Ascending aorta (tissue), 2 donors: ENCODE data around the gene GPR37L1. TPM values are rescaled to one million over a fixed set of nuclear protein-coding genes. Genes with fewer than 3 reads are reported as not detected.

Experiments
- DNase-seq, 2 donors: peaks; one replicate each; pipeline ENCODE4 v3.0.0-alpha.2; 2019; ENCODE audit warnings: low spot score in 2 of 2
- H3K27ac ChIP-seq, 2 donors: fragments of 200-600 bp; sonication (generic); one replicate each; pipeline ENCODE4 v1.5.1; 2016 to 2017; ENCODE audit warnings: mild to moderate bottlenecking in 1 of 2
- H3K27me3 ChIP-seq: fragments of 200-600 bp; sonication (generic); one replicate; pipeline ENCODE4 v1.5.1; 2017
- H3K36me3 ChIP-seq, 2 donors: fragments of 200-600 bp; sonication (generic); one replicate each; pipeline ENCODE4 v1.5.1; 2016
- H3K4me1 ChIP-seq, 2 donors: fragments of 200-600 bp; sonication (generic); one replicate each; pipeline ENCODE4 v1.5.1; 2016 to 2017; ENCODE audit warnings: mild to moderate bottlenecking in 1 of 2
- H3K4me3 ChIP-seq, 2 donors: fragments of 200-600 bp; sonication (generic); one replicate each; pipeline ENCODE4 v1.5.1; 2016 to 2017; ENCODE audit warnings: mild to moderate bottlenecking in 1 of 2
- H3K9me3 ChIP-seq, 2 donors: fragments of 200-600 bp; sonication (generic); one replicate each; pipeline ENCODE4 v1.5.1; 2016
- CTCF ChIP-seq, 3 experiments: fragments of 200-600 bp in 2 of 3; fragments of 450-650 bp in 1 of 3; sonication (generic) in 2 of 3; IDR thresholded peaks; one replicate each; pipeline ENCODE4 v1.5.1; 2016 to 2019; ENCODE audit warnings: antibody characterized with exemption in 3 of 3, mild to moderate bottlenecking in 1 of 3, moderate library complexity in 1 of 3
- intact Hi-C: fragments of 100-400 bp; cut with DNase I; formaldehyde crosslinking; loops from one replicate; pipeline ENCODE4 v1.15.1; 2023
- total RNA-seq: library from RNA; depleted of rRNA; stranded (reverse); fragments of >200 nt; gene quantifications from one replicate; pipeline ENCODE4 v1.1.0, GENCODE V29; 2016

GPR37L1 gene
- total RNA-seq, 1 donor from 2014 or later: not detected

GRCh38 chr1:202123336-202123813 is 658 bp downstream of the GPR37L1 start:
- Histone ChIP-seq H3K4me3 (no peak overlapping the region), H3K4me1 (no peaks in the 10 kb centered on the region), H3K27ac (no peak overlapping the region), H3K36me3 (no peaks in the 10 kb centered on the region), H3K27me3 (no peaks in the 10 kb centered on the region), H3K9me3 (no peaks in the 10 kb centered on the region)
- no peak for TF ChIP-seq CTCF (IDR thresholded peaks at IDR 0.05)
- intact Hi-C loops: no loop called here
- no peak for DNase-seq

DNA sequence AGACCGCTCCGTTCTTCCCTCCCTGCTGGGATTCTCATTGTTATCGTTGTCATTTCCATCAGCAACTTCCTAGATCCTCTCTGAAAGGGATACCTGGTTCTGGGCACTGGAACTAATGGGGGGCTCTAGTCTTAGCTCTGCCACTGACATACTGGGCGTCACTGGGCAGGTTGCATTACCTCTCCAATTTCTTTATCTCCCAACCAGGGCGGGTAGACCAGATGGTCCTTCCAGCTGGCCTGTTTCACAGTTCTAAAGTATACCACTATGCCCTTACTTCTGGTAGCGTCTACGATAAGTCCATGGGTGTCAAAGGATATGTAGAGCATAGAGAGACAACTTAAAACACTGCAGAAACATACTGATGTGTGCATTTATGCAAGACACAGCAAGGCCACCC is 1.4 kb downstream of the GPR37L1 start:
- H3K36me3 ChIP-seq: no peaks in the 10 kb centered on the region
- intact Hi-C loops: no loop called here
- H3K4me1 ChIP-seq: no peaks in the 10 kb centered on the region
- no peak for DNase-seq
- H3K9me3 ChIP-seq: no peaks in the 10 kb centered on the region
- H3K27ac ChIP-seq: no peak overlapping the region
- TF ChIP-seq CTCF (IDR thresholded peaks at IDR 0.05): no peak
- no peaks in the 10 kb centered on the region for H3K27me3 ChIP-seq
- H3K4me3 ChIP-seq: no peak overlapping the region

DNA sequence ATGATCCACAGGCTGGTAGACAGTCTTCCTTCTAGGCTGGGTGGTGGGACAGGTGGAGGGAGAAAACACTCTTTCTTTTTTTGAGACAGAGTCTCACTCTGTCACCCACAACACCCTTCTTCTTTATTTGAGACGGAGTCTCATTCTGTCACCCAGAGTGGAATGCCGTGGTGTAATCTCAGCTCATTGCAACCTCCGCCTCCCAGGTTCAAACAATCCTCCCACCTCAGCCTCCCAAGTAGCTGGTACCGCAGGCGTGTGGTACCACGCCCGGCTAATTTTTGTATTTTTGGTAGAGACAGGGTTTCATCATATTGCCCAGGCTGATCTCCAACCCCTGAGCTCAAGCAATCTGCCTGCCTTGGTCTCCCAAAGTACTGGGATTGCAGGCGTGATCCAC is 2.9 kb downstream of the GPR37L1 start:
- Histone ChIP-seq H3K27ac (no peak overlapping the region), H3K36me3 (no peaks in the 10 kb centered on the region), H3K9me3 (no peaks in the 10 kb centered on the region), H3K27me3 (no peaks in the 10 kb centered on the region), H3K4me3 (no peak overlapping the region), H3K4me1 (peaks cover 4 to 6% of the 10 kb centered on the region in 2 donors)
- no peak for TF ChIP-seq CTCF (IDR thresholded peaks at IDR 0.05)
- DNase-seq: no peak
- intact Hi-C loops: no loop called here

DNA sequence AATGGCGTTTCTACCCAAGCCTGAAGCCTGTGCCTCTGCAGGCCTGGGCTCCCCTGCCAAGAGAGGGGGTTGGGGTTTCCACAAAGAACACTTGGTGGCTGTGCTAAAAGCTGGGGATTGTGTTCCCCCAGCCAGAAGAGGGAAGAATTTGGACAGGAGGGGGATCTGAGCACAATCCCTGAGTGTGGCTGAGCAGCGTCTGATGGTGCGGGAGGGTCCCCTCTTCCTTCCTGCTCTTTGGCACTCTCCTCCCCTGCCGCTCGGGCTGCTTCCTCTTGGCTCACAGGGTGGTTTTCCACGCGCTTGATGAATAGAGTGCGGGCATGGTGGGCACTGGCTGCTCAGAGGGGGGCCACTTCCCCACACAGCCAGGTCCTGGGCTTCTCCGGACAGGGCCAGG is 3.7 kb downstream of the GPR37L1 start:
- Histone ChIP-seq H3K36me3 (no peaks in the 10 kb centered on the region), H3K27me3 (no peaks in the 10 kb centered on the region), H3K9me3 (no peaks in the 10 kb centered on the region), H3K27ac (no peak overlapping the region), H3K4me3 (no peak overlapping the region), H3K4me1 (peaks cover 8 to 9% of the 10 kb centered on the region in 2 donors)
- no peak for DNase-seq
- intact Hi-C loops: no loop called here
- TF ChIP-seq CTCF (IDR thresholded peaks at IDR 0.05): no peak

DNA sequence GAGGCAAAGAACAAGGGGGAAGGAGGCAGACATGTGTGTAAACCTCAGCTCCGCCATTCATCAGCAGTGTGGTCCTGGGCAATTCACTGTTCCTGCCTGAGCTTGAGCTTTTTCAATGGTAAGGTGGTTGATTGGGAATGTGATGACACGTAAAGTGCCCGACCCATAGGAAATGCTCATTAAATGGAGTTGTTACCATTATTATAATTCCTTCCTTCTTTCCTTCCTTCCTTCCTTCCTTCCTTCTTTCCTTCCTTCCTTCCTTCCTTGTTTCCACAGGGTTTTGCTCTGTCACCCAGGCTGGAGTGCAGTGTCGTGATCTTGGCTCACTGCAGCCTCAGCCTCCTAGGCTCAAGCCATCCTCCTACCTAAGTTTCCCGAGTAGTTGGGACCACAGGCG is 4.3 kb downstream of the GPR37L1 start:
- intact Hi-C loops: no loop called here
- no peak for TF ChIP-seq CTCF (IDR thresholded peaks at IDR 0.05)
- peaks cover 8 to 15% of the 10 kb centered on the region in 2 donors for H3K4me1 ChIP-seq
- H3K9me3 ChIP-seq: no peaks in the 10 kb centered on the region
- no peaks in the 10 kb centered on the region for H3K27me3 ChIP-seq
- H3K27ac ChIP-seq: no peak overlapping the region
- DNase-seq: no peak
- H3K36me3 ChIP-seq: no peaks in the 10 kb centered on the region
- no peak overlapping the region for H3K4me3 ChIP-seq
